K562 (cell line): Measurements from ENCODE around the gene IFT122. TPM values are rescaled to one million over a fixed set of nuclear protein-coding genes. Genes with fewer than 3 reads are reported as not detected.

Experiments
- CREBBP ChIP-seq: IDR thresholded peaks from one replicate; pipeline ENCODE4 v1.6.1; 2012; ENCODE audit warnings: low read depth, mild to moderate bottlenecking, control low read depth, inconsistent platforms, low read length
- CREM ChIP-seq: IDR thresholded peaks from 2 replicates; pipeline ENCODE4 v1.6.1; 2014; ENCODE audit warnings: antibody characterized with exemption, low read depth
- E2F3 ChIP-seq: fragments of 250-450 bp; sonication (Bioruptor Pico); IDR thresholded peaks from 2 replicates; pipeline ENCODE4 v1.4.0; 2020; ENCODE audit warnings: mild to moderate bottlenecking
- E2F6 ChIP-seq, 2 experiments: IDR thresholded peaks; 2 replicates each; pipeline ENCODE4 v1.6.1; 2011; ENCODE audit warnings: borderline replicate concordance in 1 of 2, control low read depth in 1 of 2, low read depth in 1 of 2, low read length in 1 of 2, mild to moderate bottlenecking in 1 of 2, mixed read lengths in 1 of 2, moderate library complexity in 1 of 2; ENCODE audit not compliant: insufficient read depth in 1 of 2, insufficient read length in 1 of 2, poor library complexity in 1 of 2, severe bottlenecking in 1 of 2; ENCODE audit errors: extremely low read depth in 1 of 2
- HDAC6 ChIP-seq: IDR thresholded peaks from 2 replicates; pipeline ENCODE4 v1.6.1; 2012; ENCODE audit warnings: low read depth, mild to moderate bottlenecking, control low read depth, inconsistent platforms, low read length, moderate library complexity
- KLF16 ChIP-seq: IDR thresholded peaks from 2 replicates; pipeline ENCODE4 v1.6.1; 2016; ENCODE audit warnings: antibody characterized with exemption
- MTF1 ChIP-seq: fragments of 250-450 bp; sonication (Bioruptor Pico); IDR thresholded peaks from 2 replicates; pipeline ENCODE4 v1.9.0; 2021; ENCODE audit warnings: moderate library complexity, mild to moderate bottlenecking, inconsistent platforms, borderline replicate concordance
- NFRKB ChIP-seq: fragments of 450-650 bp; IDR thresholded peaks from 2 replicates; pipeline ENCODE4 v1.6.1; 2016; ENCODE audit warnings: low read depth
- NFYB ChIP-seq: IDR thresholded peaks from 2 replicates; pipeline ENCODE4 v1.6.1; 2011; ENCODE audit warnings: mild to moderate bottlenecking, moderate library complexity; ENCODE audit not compliant: insufficient read length; ENCODE audit errors: extremely low read depth
- SIN3B ChIP-seq: fragments of 450-650 bp; IDR thresholded peaks from 2 replicates; pipeline ENCODE4 v1.6.1; 2017; ENCODE audit warnings: low read depth, mild to moderate bottlenecking, moderate library complexity
- ZEB2 ChIP-seq: fragments of 450-650 bp; IDR thresholded peaks from 2 replicates; pipeline ENCODE4 v1.6.1; 2016
- polyA plus RNA-seq, 8 experiments: library from polyadenylated mRNA; depleted of rRNA in 4 of 8; stranded (reverse) in 5 of 8; unstranded in 3 of 8; fragments of >200 nt; fragmentation: Nextera tagmentation in 2 of 8; fragmentation: Illumina TruSeq in 1 of 8; extraction: Ambion mirVana in 2 of 8; extraction: Trizol in 1 of 8; gene quantifications; 2 replicates each; pipeline versions ENCODE4 v1.2.1 to v1.2.3, GENCODE V29; 2011 to 2014; ENCODE audit warnings: inconsistent platforms in 1 of 8, missing spikeins in 1 of 8
- total RNA-seq, 7 experiments: library from RNA; depleted of rRNA in 6 of 7; stranded (reverse); fragments of >200 nt in 6 of 7; fragmentation: Illumina TruSeq in 2 of 7; extraction: Trizol in 2 of 7; gene quantifications; 2 replicates each; pipeline versions ENCODE4 v1.2.1 to v1.2.3, GENCODE V29; 2011 to 2021; ENCODE audit warnings: low replicate concordance in 1 of 7

Gene IFT122
- total and polyA plus RNA-seq, 9 of the 15 experiments (the other 6 are each of a cell fraction or from before 2014, with no cell fraction given) = 2.4 to 11.5 (median 7.7) TPM

GRCh38 chr3:129448186-129448895, 8.3 kb downstream of the IFT122 start (continued):
- TF ChIP-seq SIN3B = no peak
- TF ChIP-seq NFYB = peak; percentile 18
- TF ChIP-seq E2F6 (IDR thresholded peaks at IDR 0.05; ENCODE audit: borderline replicate concordance in 1 of 2, extremely low read depth in 1 of 2, insufficient read depth in 1 of 2, insufficient read length in 1 of 2, low read depth in 1 of 2, low read length in 1 of 2, poor library complexity in 1 of 2, severe bottlenecking in 1 of 2) = peak in 1 of 2 experiments; percentile 6
- peak; percentile 23; the same call in 1 of the 2 replicates for TF ChIP-seq ZEB2
- no peak for TF ChIP-seq HDAC6
- no peak for TF ChIP-seq MTF1 (CRISPR knock-in tag)
- TF ChIP-seq NFRKB = peak; percentile 91
- no peak for TF ChIP-seq CREBBP
- TF ChIP-seq CREM = peak; percentile 31; the same call in 1 of the 2 replicates
- no peak for TF ChIP-seq E2F3
- TF ChIP-seq KLF16 = no peak
